Smooth muscle cell of bladder (primary cell): ENCODE measurements around the gene TTC14. TPM values are rescaled to one million over a fixed set of nuclear protein-coding genes. Genes with fewer than 3 reads are reported as not detected.

Experiments
- total RNA-seq: library from RNA; depleted of rRNA; stranded (reverse); fragments of >200 nt; gene quantifications from 2 replicates; pipeline ENCODE4 v1.2.3, GENCODE V29; 2014

Gene TTC14
- total RNA-seq = 25.0 and 36.8 TPM in 2 replicates

GRCh38 chr3:180601688-180602666 is at the start of gene TTC14:
TTC14 (plus strand) TSS chr3:180602163; CDS start chr3:180602262, 99 bp downstream.

Other genes with a start within 250 kb of the TTC14 start
- gene CCDC39, start 77.3 kb downstream of the TTC14 start, total RNA-seq = not detected in 2 replicates